Muscle layer of colon (tissue), 2 donors: ENCODE results near the gene LPP.
A peak's percentile ranks its signal among the peaks of the same experiment; 100 is the strongest.

Experiments
- H3K27ac ChIP-seq: one replicate; pipeline ENCODE4 v1.7.0; 2013; ENCODE audit warnings: low read depth, mild to moderate bottlenecking, low read length, moderate library complexity
- H3K27me3 ChIP-seq, 2 donors: one replicate each; pipeline ENCODE4 v1.7.0; 2013; ENCODE audit warnings: low read length in 2 of 2, mild to moderate bottlenecking in 2 of 2; ENCODE audit not compliant: insufficient read depth in 2 of 2, control insufficient read depth in 1 of 2
- H3K36me3 ChIP-seq: one replicate; pipeline ENCODE4 v1.7.0; 2013; ENCODE audit warnings: mild to moderate bottlenecking, low read length; ENCODE audit not compliant: insufficient read depth
- H3K4me1 ChIP-seq: one replicate; pipeline ENCODE4 v1.7.0; 2013; ENCODE audit warnings: mild to moderate bottlenecking, low read length; ENCODE audit not compliant: insufficient read depth
- H3K4me3 ChIP-seq, 2 donors: one replicate each; pipeline ENCODE4 v1.7.0; 2013; ENCODE audit warnings: low read length in 2 of 2, low read depth in 1 of 2, mild to moderate bottlenecking in 1 of 2, moderate library complexity in 1 of 2
- H3K9ac ChIP-seq: one replicate; pipeline ENCODE4 v1.7.0; 2013; ENCODE audit warnings: low read length
- H3K9me3 ChIP-seq: one replicate; pipeline ENCODE4 v1.7.0; 2013; ENCODE audit warnings: mild to moderate bottlenecking, low read length
- donor health status: abdominal sarcoma.
- donor health status: Adenocarcinoma of cecum.

Gene LPP

GRCh38 chr3:188315553-188315952 is 161.6 kb downstream of the LPP start:
- Histone ChIP-seq H3K4me1 (peaks cover 26% of the 10 kb centered on the region), H3K27ac (no peak overlapping the region)

DNA sequence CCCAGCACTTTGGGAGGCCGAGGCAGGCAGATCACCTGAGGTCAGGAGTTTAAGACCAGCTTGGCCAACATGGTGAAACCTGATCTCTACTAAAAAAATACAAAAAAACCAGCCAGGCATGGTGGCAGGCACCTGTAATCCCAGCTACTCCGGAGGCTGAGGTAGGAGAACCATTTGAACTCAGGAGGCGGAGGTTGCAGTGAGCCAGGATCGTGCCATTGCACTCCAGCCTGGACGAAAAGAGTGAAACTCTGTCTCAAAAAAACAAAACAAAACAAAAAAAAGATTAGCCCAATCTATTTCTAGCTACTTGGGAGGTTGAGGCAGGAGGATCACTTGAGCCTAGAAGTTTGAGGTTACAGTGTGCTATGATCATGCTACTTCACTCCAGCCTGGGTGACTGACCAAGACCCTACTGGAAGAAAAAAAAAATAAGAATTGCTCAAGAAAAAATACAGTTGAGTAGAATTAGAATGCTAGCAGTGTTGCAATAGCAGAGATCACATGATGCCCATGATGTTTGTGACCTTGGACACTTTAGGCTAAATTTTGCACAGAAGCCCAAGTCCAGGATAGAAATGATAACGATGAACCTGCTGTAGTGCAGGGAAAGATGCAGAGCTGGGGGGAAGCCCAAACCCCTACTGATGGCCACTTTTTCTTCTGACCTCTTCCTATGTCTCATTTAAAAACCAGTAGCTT is 162.2 kb downstream of the LPP start:
- H3K27me3 ChIP-seq = no peaks in the 10 kb centered on the region
- H3K4me1 ChIP-seq = peaks cover 26% of the 10 kb centered on the region
- no peaks in the 10 kb centered on the region for H3K36me3 ChIP-seq
- no peaks in the 10 kb centered on the region for H3K9me3 ChIP-seq
- no peak overlapping the region for H3K4me3 ChIP-seq
- H3K27ac ChIP-seq = no peak overlapping the region
- H3K9ac ChIP-seq = no peak overlapping the region

More at GRCh38 chr3:188315553-188315952, 161.6 kb downstream of the LPP start:
- no peaks in the 10 kb centered on the region for H3K9me3 ChIP-seq
- H3K9ac ChIP-seq = no peak overlapping the region
- H3K36me3 ChIP-seq = no peaks in the 10 kb centered on the region
- H3K4me3 ChIP-seq = no peak overlapping the region
- H3K27me3 ChIP-seq = no peaks in the 10 kb centered on the region

GRCh38 chr3:188316723-188317070 is 162.7 kb downstream of the LPP start:
- Histone ChIP-seq H3K27ac (no peak overlapping the region), H3K4me1 (peaks cover 31% of the 10 kb centered on the region)

GRCh38 chr3:188319569-188319968 is 165.6 kb downstream of the LPP start:
- Histone ChIP-seq H3K27ac (no peak overlapping the region), H3K4me1 (peaks cover 52% of the 10 kb centered on the region), H3K9me3 (no peaks in the 10 kb centered on the region), H3K9ac (no peak overlapping the region), H3K4me3 (no peak overlapping the region), H3K27me3 (no peaks in the 10 kb centered on the region), H3K36me3 (no peaks in the 10 kb centered on the region)

More at GRCh38 chr3:188316723-188317070, 162.7 kb downstream of the LPP start:
- no peaks in the 10 kb centered on the region for H3K9me3 ChIP-seq
- H3K9ac ChIP-seq = no peak overlapping the region
- no peaks in the 10 kb centered on the region for H3K27me3 ChIP-seq
- H3K4me3 ChIP-seq = no peak overlapping the region
- H3K36me3 ChIP-seq = no peaks in the 10 kb centered on the region

GRCh38 chr3:188320757-188321156 is 166.8 kb downstream of the LPP start:
- no peak overlapping the region for H3K9ac ChIP-seq
- H3K4me3 ChIP-seq = no peak overlapping the region
- H3K36me3 ChIP-seq = no peaks in the 10 kb centered on the region
- H3K9me3 ChIP-seq = no peaks in the 10 kb centered on the region
- no peak overlapping the region for H3K27ac ChIP-seq
- peaks cover 53% of the 10 kb centered on the region for H3K4me1 ChIP-seq
- H3K27me3 ChIP-seq = no peaks in the 10 kb centered on the region

- H3K9me3 ChIP-seq = no peaks in the 10 kb centered on the region
- H3K4me3 ChIP-seq = no peak overlapping the region
- H3K9ac ChIP-seq = no peak overlapping the region
- peaks cover 53% of the 10 kb centered on the region for H3K4me1 ChIP-seq
- no peak overlapping the region for H3K27ac ChIP-seq
- H3K36me3 ChIP-seq = peaks cover 4% of the 10 kb centered on the region
- H3K27me3 ChIP-seq = no peaks in the 10 kb centered on the region
Observed at GRCh38 chr3:188321258-188321657, 167.3 kb downstream of the LPP start.

DNA sequence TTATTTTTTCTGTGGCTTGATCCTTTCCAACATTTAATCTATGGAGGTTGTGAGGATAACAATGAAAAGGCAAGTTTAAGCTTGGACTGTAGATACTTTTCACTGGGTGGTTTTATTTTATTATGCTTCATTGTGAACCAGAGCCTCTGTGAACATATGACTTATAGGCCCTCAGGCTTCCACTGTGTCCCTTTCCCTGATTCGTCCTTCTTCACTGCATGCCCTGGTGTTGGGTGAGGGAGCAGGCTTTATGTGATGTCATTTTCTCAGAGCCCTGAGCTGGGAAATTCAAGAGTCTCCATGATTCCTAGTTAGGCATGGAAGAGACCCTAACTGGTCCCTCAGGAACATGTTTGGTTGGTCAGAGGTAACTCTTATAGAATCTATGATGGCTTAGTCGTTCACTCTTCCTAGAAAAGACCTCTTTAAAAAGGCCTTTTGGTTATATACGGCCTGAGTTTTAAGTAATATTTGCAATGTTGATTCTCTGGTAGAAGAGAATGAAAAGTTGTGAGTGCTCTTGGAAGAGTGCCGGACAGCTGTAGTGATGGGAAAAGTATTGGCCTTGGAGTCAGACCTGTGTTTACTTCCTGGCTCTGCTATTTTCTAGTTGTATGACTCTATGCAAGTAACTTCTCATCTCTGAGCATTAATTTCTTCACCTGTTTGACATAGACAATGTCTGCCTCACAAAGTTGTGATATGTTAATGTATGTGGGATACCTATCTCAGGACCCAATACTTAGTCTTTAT is 168.4 kb downstream of the LPP start:
- Histone ChIP-seq H3K9ac (no peak overlapping the region), H3K27ac (peak overlapping the region; percentile 21), H3K4me1 (peaks cover 51% of the 10 kb centered on the region)

GRCh38 chr3:188323067-188323842 is 169.3 kb downstream of the LPP start:
- Histone ChIP-seq H3K27ac (peak overlapping the region; percentile 21), H3K4me3 (no peak overlapping the region), H3K27me3 (no peaks in the 10 kb centered on the region), H3K9ac (no peak overlapping the region), H3K36me3 (peaks cover 4% of the 10 kb centered on the region), H3K4me1 (peaks cover 53% of the 10 kb centered on the region), H3K9me3 (no peaks in the 10 kb centered on the region)

More for the DNA sequence above, 168.4 kb downstream of the LPP start:
- peaks cover 4% of the 10 kb centered on the region for H3K36me3 ChIP-seq
- no peak overlapping the region for H3K4me3 ChIP-seq
- H3K27me3 ChIP-seq = no peaks in the 10 kb centered on the region
- H3K9me3 ChIP-seq = no peaks in the 10 kb centered on the region

DNA sequence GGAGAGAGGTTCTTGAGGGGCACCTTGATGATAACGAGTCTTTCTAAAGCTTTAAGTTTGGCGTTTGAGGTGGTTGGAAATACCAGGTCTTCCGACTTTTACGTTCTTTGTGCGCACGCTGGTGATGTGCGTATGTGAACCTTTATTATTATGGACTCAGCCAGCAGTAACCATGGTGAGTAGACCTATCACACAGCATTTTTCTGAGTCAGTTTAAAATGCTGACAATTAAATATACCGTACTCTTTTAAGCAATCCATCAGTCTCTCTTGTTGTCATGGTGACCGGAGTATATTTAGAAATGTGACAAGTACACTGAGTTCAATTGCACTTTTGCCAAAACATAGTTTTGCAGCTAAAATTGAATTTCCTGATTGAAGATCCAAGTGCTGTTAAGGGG is 172.2 kb downstream of the LPP start:
- Histone ChIP-seq H3K4me3 (no peak overlapping the region), H3K4me1 (peaks cover 43% of the 10 kb centered on the region), H3K36me3 (peaks cover 4% of the 10 kb centered on the region), H3K9me3 (no peaks in the 10 kb centered on the region), H3K9ac (no peak overlapping the region), H3K27ac (no peak overlapping the region), H3K27me3 (no peaks in the 10 kb centered on the region)

GRCh38 chr3:188326968-188327367 is 173.0 kb downstream of the LPP start:
- H3K27ac ChIP-seq = no peak overlapping the region

GRCh38 chr3:188327433-188327832 is 173.5 kb downstream of the LPP start:
- H3K9ac ChIP-seq = no peak overlapping the region
- H3K9me3 ChIP-seq = no peaks in the 10 kb centered on the region
- H3K4me1 ChIP-seq = peaks cover 31% of the 10 kb centered on the region
- H3K4me3 ChIP-seq = no peak overlapping the region
- no peak overlapping the region for H3K27ac ChIP-seq
- H3K27me3 ChIP-seq = no peaks in the 10 kb centered on the region
- H3K36me3 ChIP-seq = peaks cover 4% of the 10 kb centered on the region

More at GRCh38 chr3:188326968-188327367, 173.0 kb downstream of the LPP start:
- Histone ChIP-seq H3K27me3 (no peaks in the 10 kb centered on the region), H3K9ac (no peak overlapping the region), H3K9me3 (no peaks in the 10 kb centered on the region), H3K4me3 (no peak overlapping the region), H3K4me1 (peaks cover 35% of the 10 kb centered on the region), H3K36me3 (peaks cover 4% of the 10 kb centered on the region)
